ENCODE data around the gene MORN1. TPM values are rescaled to one million over a fixed set of nuclear protein-coding genes. Genes with fewer than 3 reads are reported as not detected.

Gene MORN1
- total RNA-seq, 1 donor from 2014 or later, result 11.8 TPM

GRCh38 chr1:2368053-2368744 lies 23.2 kb downstream of the MORN1 start:
- no peak for DNase-seq (ENCODE audit: extremely low spot score in 2 of 2)
- H3K27ac ChIP-seq, result no peak overlapping the region
- intact Hi-C loops (cut with DNase I), result no loop called here
- no peak overlapping the region for H3K4me3 ChIP-seq
- H3K27me3 ChIP-seq, result no peaks in the 10 kb centered on the region
- TF ChIP-seq POLR2AphosphoS5 (IDR thresholded peaks at IDR 0.05; ENCODE audit: insufficient read depth in 1 of 2, low read depth in 1 of 2) (no peak), CTCF (IDR thresholded peaks at IDR 0.05) (no peak), POLR2A (IDR thresholded peaks at IDR 0.05) (no peak)
- H3K36me3 ChIP-seq, result no peaks in the 10 kb centered on the region
- no peaks in the 10 kb centered on the region for H3K9me3 ChIP-seq
- no peaks in the 10 kb centered on the region for H3K4me1 ChIP-seq

DNA sequence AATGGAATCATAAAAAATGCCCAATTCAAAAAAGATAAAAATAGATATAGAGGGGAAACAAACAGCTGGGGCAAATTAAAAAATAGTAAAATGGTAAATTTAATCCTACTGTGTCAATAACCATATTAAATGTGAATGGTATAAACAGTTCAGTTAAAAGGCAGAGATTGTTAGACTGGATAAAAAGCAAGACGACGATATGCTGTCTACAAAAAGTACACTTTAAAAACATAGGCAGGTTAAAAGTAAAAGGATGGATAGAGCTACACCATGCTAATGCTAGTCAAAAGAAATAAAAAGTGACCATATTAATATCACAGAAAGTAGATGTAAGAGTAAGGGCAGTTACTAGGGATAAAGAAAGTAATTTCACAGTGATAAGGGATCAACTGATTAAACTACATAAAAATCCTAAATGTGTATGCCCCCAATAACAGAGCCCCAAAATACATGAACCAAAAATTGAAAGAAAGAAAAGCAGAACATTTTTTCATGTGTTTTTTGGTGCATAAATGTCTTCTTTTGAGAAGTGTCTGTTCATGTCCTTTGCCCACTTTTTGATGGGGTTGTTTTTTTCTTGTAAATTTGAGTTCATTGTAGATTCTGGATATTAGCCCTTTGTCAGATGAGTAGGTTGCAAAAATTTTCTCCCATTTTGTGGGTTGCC lies 27.4 kb downstream of the MORN1 start:
- intact Hi-C loops (cut with DNase I), result no loop called here
- no peak for DNase-seq (ENCODE audit: extremely low spot score in 2 of 2)
- no peaks in the 10 kb centered on the region for H3K27me3 ChIP-seq
- TF ChIP-seq POLR2A (IDR thresholded peaks at IDR 0.05) (no peak), CTCF (IDR thresholded peaks at IDR 0.05) (no peak), POLR2AphosphoS5 (IDR thresholded peaks at IDR 0.05; ENCODE audit: insufficient read depth in 1 of 2, low read depth in 1 of 2) (no peak)
- no peak overlapping the region for H3K27ac ChIP-seq
- no peaks in the 10 kb centered on the region for H3K36me3 ChIP-seq
- H3K9me3 ChIP-seq, result no peaks in the 10 kb centered on the region
- no peaks in the 10 kb centered on the region for H3K4me1 ChIP-seq
- H3K4me3 ChIP-seq, result no peak overlapping the region

DNA sequence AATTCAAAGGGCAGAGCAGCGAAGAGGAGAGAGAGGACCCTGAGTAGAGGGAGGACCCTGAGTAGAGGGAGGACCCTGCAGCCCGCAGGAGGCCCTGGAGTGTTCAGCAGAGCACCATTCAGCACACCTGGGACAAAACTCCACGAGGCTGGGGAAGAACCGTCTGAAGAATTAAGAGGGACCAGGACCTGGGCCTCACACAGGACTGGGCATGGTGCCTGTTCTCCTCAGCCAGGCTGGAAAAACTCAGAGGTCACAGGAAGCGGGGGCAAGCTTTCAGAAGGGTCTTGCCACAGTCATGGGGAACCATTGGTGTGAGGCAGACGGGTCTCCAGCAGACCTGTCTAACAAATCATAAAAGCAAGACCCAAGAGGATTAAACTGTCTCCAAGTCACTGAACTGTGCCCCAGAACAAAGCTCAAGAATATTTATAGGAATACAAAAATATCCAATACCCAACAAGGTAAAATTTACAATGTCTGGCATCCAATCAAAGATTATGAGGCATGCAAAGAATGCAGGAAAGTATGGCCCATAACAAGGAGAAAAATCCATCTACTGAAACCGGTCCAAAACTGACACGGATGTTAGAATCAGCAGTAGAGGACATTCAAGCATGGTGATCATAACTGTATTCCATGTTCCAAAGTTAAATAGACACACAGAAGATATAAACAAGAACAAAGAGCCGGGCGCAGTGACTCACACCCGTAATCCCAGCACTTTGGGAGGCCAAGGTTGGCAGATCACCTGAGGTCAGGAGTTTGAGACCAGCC lies 30.6 kb downstream of the MORN1 start:
- no peak overlapping the region for H3K4me3 ChIP-seq
- no peaks in the 10 kb centered on the region for H3K4me1 ChIP-seq
- H3K36me3 ChIP-seq, result no peaks in the 10 kb centered on the region
- no peak for DNase-seq (ENCODE audit: extremely low spot score in 2 of 2)
- intact Hi-C loops (cut with DNase I), result no loop called here
- TF ChIP-seq POLR2AphosphoS5 (IDR thresholded peaks at IDR 0.05; ENCODE audit: insufficient read depth in 1 of 2, low read depth in 1 of 2) (no peak), POLR2A (IDR thresholded peaks at IDR 0.05) (no peak), CTCF (IDR thresholded peaks at IDR 0.05) (no peak)
- H3K27me3 ChIP-seq, result no peaks in the 10 kb centered on the region
- H3K27ac ChIP-seq, result no peak overlapping the region
- no peaks in the 10 kb centered on the region for H3K9me3 ChIP-seq

GRCh38 chr1:2358651-2359640 lies 32.4 kb downstream of the MORN1 start:
- H3K9me3 ChIP-seq, result no peaks in the 10 kb centered on the region
- H3K36me3 ChIP-seq, result no peaks in the 10 kb centered on the region
- no peaks in the 10 kb centered on the region for H3K4me1 ChIP-seq
- no peaks in the 10 kb centered on the region for H3K27me3 ChIP-seq
- H3K27ac ChIP-seq, result no peak overlapping the region
- intact Hi-C loops (cut with DNase I), result no loop called here
- no peak for TF ChIP-seq POLR2A (IDR thresholded peaks at IDR 0.05)
- no peak for TF ChIP-seq CTCF (IDR thresholded peaks at IDR 0.05)
- no peak for TF ChIP-seq POLR2AphosphoS5 (IDR thresholded peaks at IDR 0.05; ENCODE audit: insufficient read depth in 1 of 2, low read depth in 1 of 2)
- H3K4me3 ChIP-seq, result no peak overlapping the region
- no peak for DNase-seq (ENCODE audit: extremely low spot score in 2 of 2)
